ENCODE data around the gene POLA1.

The POLA1 gene

GRCh38 chrX:24963823-24964222 is 270.1 kb downstream of the POLA1 start:
- DNase-seq (ENCODE audit: low spot score): no peak
- no peak for TF ChIP-seq CTCF (IDR thresholded peaks at IDR 0.05; ENCODE audit: extremely low read depth, missing control alignments)

- no peak for DNase-seq (ENCODE audit: low spot score)
- no peak for TF ChIP-seq CTCF (IDR thresholded peaks at IDR 0.05; ENCODE audit: extremely low read depth, missing control alignments)
Measured at GRCh38 chrX:24965372-24965771, 271.7 kb downstream of the POLA1 start.

DNA sequence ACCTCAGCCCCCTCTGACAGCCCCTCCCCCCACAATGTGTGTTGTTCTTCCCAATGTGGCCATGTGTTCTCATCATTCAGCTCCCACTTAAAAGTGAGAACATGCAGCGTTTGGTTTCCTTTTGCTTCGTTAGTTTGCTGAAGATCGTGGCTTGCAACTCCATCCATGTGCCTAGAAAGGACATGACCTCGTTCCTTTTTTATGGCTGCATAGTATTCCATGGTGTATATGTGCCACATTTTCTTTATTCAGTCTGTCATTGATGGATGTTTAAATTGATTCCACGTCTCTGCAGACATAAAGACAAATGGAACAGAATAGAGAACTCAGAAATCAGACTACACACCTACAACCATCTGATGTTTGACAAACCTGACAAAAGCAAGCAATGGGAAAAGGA is 276.1 kb downstream of the POLA1 start:
- TF ChIP-seq CTCF (IDR thresholded peaks at IDR 0.05; ENCODE audit: extremely low read depth, missing control alignments): no peak
- DNase-seq (ENCODE audit: low spot score): no peak

DNA sequence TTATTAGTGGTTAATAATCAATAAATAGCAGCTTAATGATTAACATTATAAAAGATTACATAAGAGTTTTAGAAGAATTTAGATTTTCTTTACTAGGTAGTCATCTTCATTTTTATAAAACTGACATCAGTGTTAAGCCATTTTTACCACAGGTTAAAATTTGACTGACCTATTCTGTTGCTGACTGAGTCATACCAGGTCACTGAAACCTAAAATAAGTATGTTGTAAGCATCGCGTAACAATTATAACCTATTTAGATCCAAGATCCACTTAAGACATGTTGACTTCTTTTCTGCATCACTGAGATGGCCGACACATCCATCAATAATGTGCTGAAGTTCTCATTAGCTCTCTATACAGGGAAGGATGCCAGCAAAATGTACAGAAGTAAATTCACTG is 285.4 kb downstream of the POLA1 start:
- DNase-seq (ENCODE audit: low spot score): no peak
- no peak for TF ChIP-seq CTCF (IDR thresholded peaks at IDR 0.05; ENCODE audit: extremely low read depth, missing control alignments)

DNA sequence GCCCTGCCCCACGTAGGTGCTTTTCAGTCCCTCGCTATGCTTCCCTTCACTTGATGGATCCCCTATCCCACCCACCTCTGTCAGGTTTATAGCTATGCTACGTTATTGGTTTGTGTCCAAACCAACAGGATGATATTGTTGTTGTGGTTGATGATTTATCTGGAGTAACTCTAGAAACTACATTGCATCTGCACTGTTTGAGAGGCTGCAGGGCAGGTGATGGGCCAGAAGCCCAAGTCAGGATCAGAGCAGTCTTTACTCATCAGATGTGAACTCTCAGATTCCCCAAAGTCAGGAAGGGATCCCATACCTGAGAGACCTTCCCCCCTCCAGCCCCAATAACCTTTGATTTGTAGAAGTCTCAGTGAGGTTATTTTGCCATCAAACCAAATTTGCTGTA is 287.3 kb downstream of the POLA1 start:
- DNase-seq (ENCODE audit: low spot score): no peak
- TF ChIP-seq CTCF (IDR thresholded peaks at IDR 0.05; ENCODE audit: extremely low read depth, missing control alignments): no peak

GRCh38 chrX:24982306-24982965 is 288.7 kb downstream of the POLA1 start:
- no peak for TF ChIP-seq CTCF (IDR thresholded peaks at IDR 0.05; ENCODE audit: extremely low read depth, missing control alignments)
- no peak for DNase-seq (ENCODE audit: low spot score)

DNA sequence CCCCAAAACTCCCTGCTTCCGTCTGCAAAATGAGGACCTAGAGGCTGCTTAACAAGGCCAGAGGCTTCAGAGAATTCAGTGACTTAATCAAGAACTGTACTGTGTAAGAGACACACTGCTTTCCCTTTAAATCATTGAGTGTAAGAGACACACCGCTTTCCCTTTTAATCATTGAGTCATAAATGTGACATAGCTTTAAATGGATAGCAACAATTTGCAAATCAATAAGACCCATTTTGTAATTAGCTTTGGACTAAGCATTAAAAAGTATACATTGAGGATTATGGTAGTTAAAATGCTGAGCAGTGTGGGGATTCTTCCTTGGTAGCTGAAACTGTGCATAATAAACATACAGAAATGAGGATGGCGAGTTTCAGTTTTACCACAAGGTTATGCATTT is 290.2 kb downstream of the POLA1 start:
- no peak for DNase-seq (ENCODE audit: low spot score)
- no peak for TF ChIP-seq CTCF (IDR thresholded peaks at IDR 0.05; ENCODE audit: extremely low read depth, missing control alignments)

Data from GM20000 (cell line).